ENCODE measurements around the gene RNF217. TPM values are rescaled to one million over a fixed set of nuclear protein-coding genes. Genes with fewer than 3 reads are reported as not detected.
"Not testable (repeated sequence)": the region's sequence is repeated elsewhere in the genome, so short reads cannot be mapped to it uniquely, and the experiment has no call there.

The RNF217 gene
- total RNA-seq, 1 donor from 2014 or later = 51.5 TPM

DNA sequence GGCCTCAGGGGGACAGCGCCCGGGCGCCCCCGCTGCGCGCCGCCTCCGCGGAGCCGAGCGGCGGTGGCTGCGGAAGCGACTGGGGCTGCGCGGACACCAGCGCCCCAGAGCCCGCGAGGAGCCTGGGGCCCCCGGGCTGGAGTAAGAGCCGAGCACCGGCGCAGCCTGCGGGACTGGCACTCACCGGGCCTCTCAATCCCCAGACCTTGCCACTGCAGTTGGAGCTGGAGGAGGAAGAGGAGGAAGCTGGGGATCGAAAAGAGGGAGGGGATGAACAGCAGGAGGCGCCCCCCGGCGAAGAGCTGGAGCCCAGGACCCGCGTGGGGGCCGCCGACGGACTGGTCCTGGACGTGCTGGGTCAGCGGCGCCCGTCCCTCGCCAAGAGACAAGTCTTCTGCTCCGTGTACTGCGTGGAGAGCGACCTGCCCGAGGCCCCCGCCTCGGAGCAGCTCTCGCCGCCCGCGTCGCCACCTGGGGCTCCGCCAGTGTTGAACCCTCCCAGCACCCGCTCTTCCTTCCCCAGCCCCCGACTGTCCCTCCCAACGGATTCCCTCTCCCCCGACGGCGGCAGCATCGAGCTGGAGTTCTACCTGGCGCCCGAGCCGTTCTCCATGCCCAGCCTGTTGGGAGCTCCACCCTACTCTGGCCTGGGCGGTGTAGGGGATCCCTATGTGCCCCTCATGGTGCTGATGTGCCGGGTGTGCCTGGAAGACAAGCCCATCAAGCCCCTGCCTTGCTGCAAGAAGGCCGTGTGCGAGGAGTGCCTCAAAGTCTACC, 590 bp downstream of the RNF217 start:
- H3K36me3 Mint-ChIP-seq (ENCODE audit: low read depth) = peaks cover 5% of the 10 kb centered on the region
- H3K9me3 Mint-ChIP-seq (ENCODE audit: low read depth) = peaks cover 3% of the 10 kb centered on the region
- peak overlapping the region; percentile 84 for H3K4me3 Mint-ChIP-seq (ENCODE audit: unreplicated experiment)
- H3K27me3 Mint-ChIP-seq (ENCODE audit: low read depth) = no peaks in the 10 kb centered on the region
- TF ChIP-seq, protein P1, sequence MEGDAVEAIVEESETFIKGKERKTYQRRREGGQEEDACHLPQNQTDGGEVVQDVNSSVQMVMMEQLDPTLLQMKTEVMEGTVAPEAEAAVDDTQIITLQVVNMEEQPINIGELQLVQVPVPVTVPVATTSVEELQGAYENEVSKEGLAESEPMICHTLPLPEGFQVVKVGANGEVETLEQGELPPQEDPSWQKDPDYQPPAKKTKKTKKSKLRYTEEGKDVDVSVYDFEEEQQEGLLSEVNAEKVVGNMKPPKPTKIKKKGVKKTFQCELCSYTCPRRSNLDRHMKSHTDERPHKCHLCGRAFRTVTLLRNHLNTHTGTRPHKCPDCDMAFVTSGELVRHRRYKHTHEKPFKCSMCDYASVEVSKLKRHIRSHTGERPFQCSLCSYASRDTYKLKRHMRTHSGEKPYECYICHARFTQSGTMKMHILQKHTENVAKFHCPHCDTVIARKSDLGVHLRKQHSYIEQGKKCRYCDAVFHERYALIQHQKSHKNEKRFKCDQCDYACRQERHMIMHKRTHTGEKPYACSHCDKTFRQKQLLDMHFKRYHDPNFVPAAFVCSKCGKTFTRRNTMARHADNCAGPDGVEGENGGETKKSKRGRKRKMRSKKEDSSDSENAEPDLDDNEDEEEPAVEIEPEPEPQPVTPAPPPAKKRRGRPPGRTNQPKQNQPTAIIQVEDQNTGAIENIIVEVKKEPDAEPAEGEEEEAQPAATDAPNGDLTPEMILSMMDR (IDR thresholded peaks at IDR 0.05) = peak; percentile 65
- no peak for DNase-seq (ENCODE audit: low spot score)
- peak overlapping the region; percentile 94 for H3K27ac Mint-ChIP-seq (ENCODE audit: unreplicated experiment)
- peaks cover 71% of the 10 kb centered on the region for H3K4me1 Mint-ChIP-seq (ENCODE audit: low read depth)

DNA sequence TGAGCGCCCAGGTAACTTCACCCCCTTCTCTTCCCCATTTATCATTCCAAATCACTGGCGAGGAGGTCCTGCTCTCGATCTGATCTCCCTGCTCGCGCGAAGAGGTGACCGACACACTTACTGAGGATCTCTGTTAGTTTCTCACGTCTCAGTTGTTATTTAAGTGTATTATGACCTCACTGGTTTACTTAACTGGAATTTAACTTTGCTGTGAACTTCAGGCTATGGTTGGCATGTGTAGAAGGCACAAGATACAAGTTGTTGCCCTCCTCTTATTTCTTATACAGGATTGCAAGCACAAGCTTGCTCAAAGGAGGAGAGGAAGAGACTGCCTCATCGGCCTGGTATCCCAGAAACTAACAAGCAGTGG, 1.2 kb downstream of the RNF217 start:
- Mint-ChIP-seq H3K9me3 (ENCODE audit: low read depth) (peaks cover 3% of the 10 kb centered on the region), H3K27ac (ENCODE audit: unreplicated experiment) (peak overlapping the region; percentile 94), H3K36me3 (ENCODE audit: low read depth) (peaks cover 8% of the 10 kb centered on the region), H3K4me1 (ENCODE audit: low read depth) (peaks cover 72% of the 10 kb centered on the region), H3K4me3 (ENCODE audit: unreplicated experiment) (peak overlapping the region; percentile 84), H3K27me3 (ENCODE audit: low read depth) (no peaks in the 10 kb centered on the region)
- no peak for DNase-seq (ENCODE audit: low spot score)
- TF ChIP-seq, protein P1 (IDR thresholded peaks at IDR 0.05) = no peak

DNA sequence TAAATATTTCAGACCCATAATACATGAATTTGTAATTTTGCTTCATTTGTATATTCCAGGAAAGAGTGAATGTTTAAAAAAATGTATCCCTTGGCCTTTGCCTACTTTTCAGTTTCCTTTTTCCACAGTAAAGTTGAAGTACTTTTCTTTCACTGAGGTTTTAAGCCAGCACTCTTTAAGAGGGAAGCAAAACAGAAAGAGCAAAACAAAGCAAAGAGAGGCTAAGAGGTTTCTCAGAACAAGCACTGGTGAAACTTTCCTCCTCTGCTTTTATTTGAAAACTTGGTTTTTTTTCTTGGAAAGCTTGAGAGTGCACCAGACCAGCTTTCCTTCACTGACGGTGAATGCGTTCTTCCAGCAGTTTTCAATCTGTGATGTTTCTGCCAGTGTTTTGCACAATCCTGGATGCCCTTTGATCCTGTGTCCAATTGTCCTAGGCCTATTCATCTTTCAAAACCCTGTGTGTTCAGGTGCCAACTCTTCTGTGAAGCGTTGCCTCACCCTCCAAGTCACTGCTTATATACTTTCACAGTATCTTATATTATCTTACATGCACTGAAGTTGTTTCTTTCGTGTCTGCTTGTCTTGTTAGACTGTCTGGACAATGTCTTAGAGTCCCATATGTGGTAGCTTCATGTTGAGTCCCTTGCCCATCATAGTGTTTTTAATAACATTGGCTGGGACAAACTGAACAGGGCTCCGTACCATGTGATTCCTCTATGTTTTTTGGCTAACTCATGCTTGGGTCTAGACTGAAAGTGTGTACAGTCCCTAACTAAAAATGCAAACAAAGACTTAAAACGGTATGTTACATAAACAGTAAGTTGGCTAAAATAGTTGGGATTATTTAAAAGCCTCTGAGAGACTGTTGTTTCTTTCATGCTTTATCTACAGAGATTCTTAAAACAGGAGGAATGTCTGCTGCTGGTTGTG, 1.9 kb downstream of the RNF217 start:
- TF ChIP-seq, protein P1 (IDR thresholded peaks at IDR 0.05) = no peak
- H3K27me3 Mint-ChIP-seq (ENCODE audit: low read depth) = no peaks in the 10 kb centered on the region
- H3K4me1 Mint-ChIP-seq (ENCODE audit: low read depth) = peaks cover 70% of the 10 kb centered on the region
- H3K9me3 Mint-ChIP-seq (ENCODE audit: low read depth) = no peaks in the 10 kb centered on the region
- peaks cover 8% of the 10 kb centered on the region for H3K36me3 Mint-ChIP-seq (ENCODE audit: low read depth)
- H3K27ac Mint-ChIP-seq (ENCODE audit: unreplicated experiment) = peak overlapping the region; percentile 94
- no peak for DNase-seq (ENCODE audit: low spot score)
- peak overlapping the region; percentile 84 for H3K4me3 Mint-ChIP-seq (ENCODE audit: unreplicated experiment)

DNA sequence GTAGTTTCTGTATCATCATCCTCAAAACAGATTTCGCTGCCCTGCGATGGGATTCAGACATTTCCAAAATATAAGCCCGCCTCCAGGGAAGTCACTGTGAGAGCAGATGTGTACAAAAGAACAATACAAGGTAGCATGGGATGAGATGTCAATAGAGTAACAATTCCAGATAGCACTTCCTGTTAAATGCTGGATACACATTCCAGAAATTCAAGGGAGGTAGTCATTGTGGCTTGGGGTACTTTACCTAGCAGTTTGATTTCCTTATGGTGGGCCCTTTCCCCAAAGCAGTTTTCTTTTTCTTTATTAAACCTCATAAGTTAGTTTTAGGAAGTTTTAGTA, 2.5 kb downstream of the RNF217 start:
- Mint-ChIP-seq H3K27ac (ENCODE audit: unreplicated experiment) (peak overlapping the region; percentile 94), H3K9me3 (ENCODE audit: low read depth) (no peaks in the 10 kb centered on the region), H3K36me3 (ENCODE audit: low read depth) (peaks cover 8% of the 10 kb centered on the region), H3K27me3 (ENCODE audit: low read depth) (no peaks in the 10 kb centered on the region), H3K4me3 (ENCODE audit: unreplicated experiment) (peak overlapping the region; percentile 84), H3K4me1 (ENCODE audit: low read depth) (peaks cover 65% of the 10 kb centered on the region)
- DNase-seq (ENCODE audit: low spot score) = no peak
- TF ChIP-seq, protein P1 (IDR thresholded peaks at IDR 0.05) = no peak

DNA sequence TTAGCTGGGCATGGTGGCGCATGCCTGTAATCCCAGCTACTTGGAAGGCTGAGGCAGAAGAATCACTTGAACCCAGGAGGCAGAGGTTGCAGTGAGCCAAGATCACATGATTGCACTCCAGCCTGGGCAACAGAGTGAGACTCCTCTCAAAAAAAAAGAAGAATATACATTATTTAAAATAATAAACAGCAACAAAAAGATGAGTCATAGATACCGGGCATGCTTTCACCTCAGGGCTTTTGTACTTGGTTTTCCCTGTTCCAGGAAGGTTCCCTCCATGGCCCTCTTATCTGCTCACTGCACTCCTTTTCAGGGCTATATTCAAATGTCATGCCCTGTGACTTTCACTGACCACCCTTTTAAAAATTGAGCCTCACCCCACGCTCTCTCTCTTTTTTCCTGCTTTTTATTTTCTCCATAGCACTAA, 3.2 kb downstream of the RNF217 start:
- H3K9me3 Mint-ChIP-seq (ENCODE audit: low read depth); H3K27me3 Mint-ChIP-seq (ENCODE audit: low read depth); H3K36me3 Mint-ChIP-seq (ENCODE audit: low read depth); DNase-seq (ENCODE audit: low spot score): not testable (repeated sequence)
- Mint-ChIP-seq H3K4me1 (ENCODE audit: low read depth) (peaks cover 58% of the 10 kb centered on the region), H3K4me3 (ENCODE audit: unreplicated experiment) (peak overlapping the region; percentile 84), H3K27ac (ENCODE audit: unreplicated experiment) (peak overlapping the region; percentile 94)

Data from chondrocyte (in vitro differentiated cells).